Ureter (tissue), 1 donor: ENCODE data around the gene WWC1. TPM values are rescaled to one million over a fixed set of nuclear protein-coding genes. Genes with fewer than 3 reads are reported as not detected.

Source experiments
- DNase-seq: peaks from one replicate; pipeline ENCODE4 v3.0.0-alpha.2; 2020; ENCODE audit warnings: low spot score
- total RNA-seq: library from RNA; stranded (reverse); gene quantifications from one replicate; pipeline ENCODE4 v1.2.4, GENCODE V29; 2023
- donor health status: DM: yes; HTN: yes; CAD: no.

The WWC1 gene
- total RNA-seq, 1 donor from 2014 or later = 95.2 TPM

DNA sequence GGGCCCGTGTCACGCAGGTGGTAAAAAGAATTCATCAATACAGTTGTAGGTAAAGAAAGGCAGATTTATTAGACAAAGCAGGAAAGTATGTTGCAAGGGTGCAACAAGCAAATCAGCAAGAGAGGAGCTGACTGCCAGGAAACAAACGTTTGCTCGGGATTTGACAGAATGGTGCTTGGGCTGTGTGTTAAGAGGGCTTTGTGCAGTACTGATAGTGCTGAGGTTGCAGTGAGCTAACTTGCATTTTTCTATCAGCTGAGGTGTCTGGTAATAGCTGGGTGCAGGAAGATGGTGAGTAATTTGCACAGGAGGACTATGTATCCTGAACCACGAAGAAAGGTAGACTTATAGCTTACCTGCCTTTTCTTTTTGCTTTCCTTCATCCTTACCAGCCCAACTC, 190.9 kb downstream of the WWC1 start:
- DNase-seq = no peak

DNA sequence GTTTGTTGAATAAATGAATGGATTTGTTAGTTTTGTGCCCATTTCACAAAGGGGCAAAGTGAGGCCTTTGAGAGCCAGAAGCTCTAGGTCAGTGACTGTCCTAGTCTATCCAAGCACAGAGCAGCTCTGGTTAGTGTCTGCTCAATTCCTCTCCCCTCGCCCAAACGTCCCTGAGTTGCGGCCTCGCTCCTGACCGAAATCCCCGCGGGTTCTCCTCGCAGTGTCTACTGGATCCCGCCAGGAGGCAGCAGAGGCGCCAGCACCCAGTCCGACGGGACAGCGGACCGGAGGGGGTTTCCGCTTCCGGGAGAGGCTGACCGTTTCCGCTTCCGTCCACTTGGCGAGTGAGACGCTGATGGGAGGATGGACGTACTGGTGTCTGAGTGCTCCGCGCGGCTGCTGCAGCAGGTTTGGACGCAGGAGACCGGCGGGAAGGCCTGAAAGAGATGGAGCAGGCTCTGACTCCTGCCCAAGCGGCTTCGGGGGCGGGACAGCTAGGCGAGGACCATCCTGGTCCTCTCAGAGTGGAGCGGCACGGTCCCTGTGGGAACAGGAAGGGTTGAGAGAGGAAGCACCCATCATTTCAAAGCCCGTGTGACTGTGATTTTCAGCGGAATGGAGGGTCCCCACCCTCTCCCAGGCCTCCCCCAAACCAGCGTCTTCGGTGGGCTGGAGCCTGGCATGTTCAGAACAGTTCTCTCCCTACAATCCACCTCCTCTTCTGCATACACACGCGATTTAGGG, 194.9 kb downstream of the WWC1 start, which contains the start of gene RARS1:
RARS1 (plus strand) TSS at position 336 of the 744 bp plus-strand sequence; CDS start at position 364, 28 bp downstream.
- peak; percentile 94 for DNase-seq

DNA sequence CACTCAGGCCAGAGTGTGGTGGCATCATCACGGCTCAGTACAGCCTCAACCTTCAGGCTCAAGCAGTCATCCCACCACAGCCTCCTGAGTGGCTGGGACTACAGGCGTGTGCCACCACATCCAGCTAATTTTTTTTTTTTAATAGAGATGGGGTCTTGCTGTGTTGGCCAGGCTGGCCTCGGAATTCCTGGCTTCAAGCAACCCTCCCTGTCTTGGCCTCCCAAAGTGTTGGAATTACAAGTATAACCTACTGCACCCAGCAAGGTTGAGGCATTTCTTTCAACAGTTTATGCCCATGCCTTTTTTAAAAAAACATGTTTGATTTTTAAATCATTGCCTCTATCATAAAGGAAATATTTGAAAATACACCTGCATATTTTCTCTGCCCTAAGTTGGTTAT, 197.6 kb downstream of the WWC1 start:
- DNase-seq = no peak

GRCh38 chr5:168494057-168494555, 202.7 kb downstream of the WWC1 start:
- no peak for DNase-seq

DNA sequence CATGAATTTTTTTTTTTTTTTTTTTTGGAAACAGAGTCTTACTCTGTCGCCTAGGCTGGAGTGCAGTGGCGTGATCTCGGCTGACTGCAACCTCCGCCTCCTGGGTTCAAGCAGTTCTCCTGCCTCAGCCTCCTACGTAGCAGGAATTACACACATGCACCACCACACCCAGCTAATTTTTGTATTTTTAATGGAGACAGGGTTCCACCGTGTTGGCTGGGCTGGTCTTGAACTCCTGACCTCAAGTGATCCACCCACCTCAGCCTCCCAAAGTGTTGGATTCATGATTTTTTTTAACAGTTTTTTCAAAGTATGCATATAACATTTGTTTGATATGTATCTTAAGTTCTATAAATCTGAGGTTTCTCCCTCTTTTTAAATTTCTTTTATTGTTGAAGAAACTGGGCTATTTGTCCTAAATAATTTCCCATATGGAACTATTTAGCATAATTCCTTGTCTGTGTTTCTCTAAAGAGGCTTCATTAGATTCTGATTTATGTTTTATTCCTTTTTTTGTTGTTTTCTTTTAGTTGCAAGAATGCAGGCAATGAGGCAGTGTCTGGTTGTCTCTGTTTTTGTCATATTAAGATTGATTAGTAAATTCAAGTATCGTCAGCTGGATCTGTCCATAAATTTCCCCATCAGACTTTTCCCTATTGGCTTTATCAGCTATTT, 211.3 kb downstream of the WWC1 start:
- DNase-seq = no peak

DNA sequence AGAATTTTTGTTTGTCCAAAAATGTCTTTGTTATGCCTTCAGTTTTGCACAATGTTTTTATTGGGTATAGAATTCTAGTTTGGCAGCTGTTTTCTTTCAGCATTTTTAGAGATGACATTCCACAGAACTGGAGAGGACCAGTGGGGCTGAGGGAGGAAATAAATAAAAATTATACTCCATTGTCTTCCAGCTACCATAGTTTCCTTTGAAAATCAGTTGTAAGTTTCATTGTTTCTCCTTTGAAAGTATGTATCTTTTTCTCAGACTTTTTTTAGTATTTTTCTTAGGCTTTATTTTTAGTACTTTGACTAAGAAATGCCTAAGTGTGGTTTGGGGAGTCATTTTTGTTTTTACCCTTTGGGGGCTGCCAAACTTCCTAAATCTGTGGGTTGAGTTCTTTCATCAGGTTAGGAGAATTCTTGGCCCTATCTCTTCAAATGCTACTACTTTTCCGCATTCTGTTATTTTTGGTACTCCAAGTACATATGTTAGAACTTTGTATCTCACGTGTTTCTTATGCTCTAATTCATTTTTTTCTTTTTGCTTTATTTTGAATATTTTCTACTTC, 222.5 kb downstream of the WWC1 start:
- DNase-seq = no peak

Other genes with a start within 250 kb of the WWC1 start
- gene RARS1, start 194.8 kb downstream of the WWC1 start, total RNA-seq = 78.3 TPM
- 0.83 TPM for gene FBLL1, start 237.7 kb downstream of the WWC1 start, total RNA-seq